HG02870 (cell line): Measurements from ENCODE around the gene SMIM20.
"Not testable (repeated sequence)": the region's sequence is repeated elsewhere in the genome, so short reads cannot be mapped to it uniquely, and the experiment has no call there.

ENCODE experiments used
- ATAC-seq: cut with Tn5 transposase; IDR thresholded peaks from one replicate; pipeline ENCODE4 v1.9.1; 2021; ENCODE audit warnings: mild to moderate bottlenecking, moderate library complexity; ENCODE audit not compliant: unreplicated experiment

Gene SMIM20

DNA sequence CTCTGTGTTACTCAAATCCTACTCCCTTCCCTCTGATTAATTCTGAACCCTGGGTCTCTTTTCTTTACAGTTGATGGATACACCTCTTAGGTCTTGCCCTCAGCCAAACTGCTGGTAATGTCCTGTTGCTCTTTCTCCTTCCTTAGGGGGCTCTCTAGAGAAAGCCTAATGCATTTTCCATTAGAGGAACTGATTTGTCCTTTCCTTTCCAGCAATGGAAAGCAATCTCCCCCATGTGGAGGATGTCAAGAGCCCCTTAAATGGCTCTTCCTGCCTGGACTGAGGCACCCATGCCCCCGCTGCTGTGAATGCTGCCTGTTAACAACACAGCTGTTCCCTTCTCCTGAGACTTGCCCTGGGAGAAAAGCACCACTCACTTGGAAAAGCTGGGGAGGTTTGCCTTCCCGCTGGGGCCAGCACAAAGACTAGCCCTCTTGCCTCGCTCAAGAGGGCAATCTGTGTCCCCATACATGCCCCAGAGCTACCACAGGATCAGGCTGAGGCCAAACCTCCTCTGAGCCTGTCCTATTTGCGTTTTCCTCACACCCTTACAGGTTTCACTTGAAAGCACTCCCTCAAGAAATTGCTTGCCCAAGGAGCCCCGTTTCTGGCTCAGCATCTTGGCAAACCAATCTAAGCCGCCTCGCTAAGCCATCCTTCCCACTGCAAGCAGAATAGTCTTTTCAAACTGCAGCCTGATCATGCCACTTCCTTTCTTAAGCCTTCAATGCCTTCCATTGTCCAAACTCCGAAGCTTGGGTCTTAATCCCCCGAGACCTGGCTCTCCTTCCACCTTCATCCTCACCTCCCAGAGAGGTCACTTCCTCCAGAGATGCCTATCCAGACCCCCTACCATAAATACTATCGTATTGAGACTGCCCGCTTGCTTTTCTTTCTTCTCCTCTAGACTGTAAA, 23.2 kb upstream of the SMIM20 start:
- no peak for ATAC-seq

DNA sequence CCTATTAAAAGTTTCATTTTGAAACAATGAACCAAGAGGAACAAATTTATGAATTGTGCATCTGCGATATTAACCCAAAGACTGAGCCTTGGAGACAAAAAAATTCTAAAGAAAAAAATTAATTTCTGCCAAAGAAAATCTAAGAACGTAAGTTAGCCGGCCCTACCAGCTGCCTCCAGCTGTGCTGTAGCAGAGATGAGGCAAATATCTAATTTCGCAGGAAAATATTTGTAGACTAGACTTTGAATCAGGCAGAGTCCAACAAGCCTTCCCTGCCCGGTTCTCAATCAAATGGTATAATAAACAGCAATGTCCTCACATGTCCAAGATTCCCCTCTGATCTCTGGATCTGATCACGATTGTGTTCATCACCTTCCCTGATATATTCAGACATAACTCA, 21.2 kb upstream of the SMIM20 start:
- no peak for ATAC-seq

DNA sequence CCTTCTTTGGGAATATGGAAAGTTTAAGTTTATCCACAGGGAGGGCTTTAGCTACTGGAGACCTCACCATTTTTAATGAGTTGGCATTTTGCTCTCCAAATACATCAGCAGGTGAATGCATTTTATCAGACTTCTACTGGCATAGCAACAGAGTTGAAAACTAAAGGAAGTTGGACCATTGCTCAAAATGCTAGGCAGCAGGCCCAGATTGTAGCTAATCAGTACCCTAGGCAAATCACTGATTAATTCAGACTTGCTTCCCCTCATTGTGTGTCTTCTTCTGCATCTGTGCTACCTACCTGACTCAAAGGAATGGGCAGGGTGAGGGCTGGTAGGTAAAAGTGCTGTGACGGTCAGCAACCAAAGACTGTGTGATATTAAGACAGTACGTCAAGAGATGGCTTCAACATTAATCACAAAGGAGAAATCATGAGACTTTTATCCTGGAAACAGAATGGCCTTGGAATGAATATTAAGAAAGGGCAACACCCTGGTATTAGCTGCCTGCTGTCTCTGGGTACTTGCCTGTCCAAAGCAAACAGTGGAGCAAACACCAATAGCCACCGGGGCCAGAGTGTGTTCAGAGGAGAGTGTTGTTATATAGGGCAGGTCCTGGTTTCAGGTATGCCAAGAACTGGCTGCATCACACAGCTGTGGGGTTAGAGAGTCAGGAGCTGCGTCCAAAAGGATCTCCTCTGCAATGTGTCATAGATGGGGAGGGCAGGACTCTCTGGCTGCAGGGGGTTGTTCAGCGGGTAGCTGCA, 17.1 kb upstream of the SMIM20 start:
- ATAC-seq, result no peak

DNA sequence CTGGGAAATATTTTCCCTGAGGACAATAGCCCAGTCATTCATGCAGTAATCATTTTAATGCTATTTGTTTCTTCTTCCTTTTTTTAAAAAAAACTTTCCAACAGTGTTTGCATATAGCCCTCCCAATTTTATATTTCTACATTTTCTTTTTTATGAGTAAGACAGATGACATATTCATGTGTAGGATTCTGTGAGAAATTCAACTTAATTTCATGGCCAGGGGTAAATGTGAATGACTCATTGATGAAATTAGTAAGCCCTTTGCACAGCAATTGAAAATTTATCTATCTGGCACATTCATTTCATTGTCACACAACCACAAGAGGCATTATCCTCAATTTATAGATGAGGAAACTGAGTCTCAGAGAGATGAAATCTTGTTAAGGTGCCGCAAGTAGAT, 13.7 kb upstream of the SMIM20 start:
- no peak for ATAC-seq

DNA sequence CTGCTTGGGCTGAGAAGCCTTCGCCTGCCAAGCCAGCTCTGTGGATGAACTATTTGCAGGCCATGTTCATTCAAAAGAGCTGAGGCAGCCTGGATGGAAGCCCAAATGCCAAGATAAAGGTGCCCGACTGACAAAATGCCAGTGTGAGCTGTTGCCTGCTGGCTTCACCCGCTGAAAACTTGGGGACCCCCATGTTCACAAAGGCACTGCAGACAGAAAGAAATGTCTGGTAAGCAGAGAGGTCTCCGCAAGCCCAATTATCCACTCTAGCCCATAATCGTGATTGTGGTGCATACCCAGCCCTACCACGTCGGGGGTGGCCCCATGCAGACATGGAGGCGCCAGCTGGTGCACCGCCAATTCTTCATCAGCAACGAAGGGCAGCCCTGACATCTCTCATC, 13.0 kb upstream of the SMIM20 start:
- no peak for ATAC-seq

DNA sequence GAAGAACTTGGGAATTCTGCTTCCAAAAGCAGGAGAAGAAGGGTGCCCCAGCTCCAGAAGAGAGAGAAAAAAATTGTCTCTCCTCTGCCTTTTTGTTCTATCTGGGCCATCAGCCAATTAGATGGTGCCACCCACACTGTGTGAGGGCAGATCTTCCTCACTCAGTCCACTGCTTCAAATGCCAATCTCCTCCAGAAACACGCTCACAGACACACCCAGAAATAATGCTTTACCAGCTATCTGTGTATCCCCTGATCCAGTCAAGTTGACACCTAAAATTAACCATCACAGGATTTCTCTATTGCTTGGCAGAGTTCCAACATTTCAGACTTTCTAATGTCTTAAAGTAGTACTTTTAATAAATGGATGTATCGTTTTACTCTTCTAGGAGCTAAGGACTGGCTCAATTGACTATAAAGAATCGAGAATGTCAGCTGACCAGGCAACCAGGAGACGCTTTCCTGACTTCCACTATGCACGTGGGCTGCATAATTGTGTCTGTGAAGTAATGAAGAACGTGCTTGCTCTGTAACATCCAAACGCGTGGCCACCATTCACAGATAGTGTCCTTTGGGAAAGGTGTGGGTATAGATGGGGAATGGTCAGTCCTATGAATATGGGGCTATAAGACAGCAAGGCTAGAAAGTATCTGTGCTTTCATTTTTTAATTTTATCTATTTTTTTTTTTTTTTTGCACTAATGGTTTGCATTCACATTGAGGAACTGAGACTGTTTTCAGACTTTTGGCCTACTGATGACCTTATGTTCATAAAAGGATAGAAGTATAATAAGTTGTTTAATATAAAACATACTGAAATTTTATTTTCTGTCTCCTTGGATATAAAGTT, 9.9 kb upstream of the SMIM20 start:
- no peak for ATAC-seq

DNA sequence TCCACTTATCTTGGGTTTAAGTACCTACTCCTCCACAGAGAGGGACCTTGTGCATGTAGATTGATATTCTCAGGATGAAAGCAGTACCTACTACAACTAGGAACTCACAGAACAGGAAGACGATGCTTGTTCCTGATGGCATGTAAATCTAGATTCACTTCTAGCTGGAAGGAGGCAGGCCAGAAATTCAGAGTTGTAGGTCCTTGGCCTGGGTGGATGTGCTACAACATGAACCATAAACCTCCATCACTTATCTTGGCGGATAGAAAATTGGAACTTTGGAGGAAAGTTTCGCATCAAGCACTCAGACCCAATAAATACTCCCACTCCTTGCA, 9.3 kb upstream of the SMIM20 start:
- ATAC-seq, result no peak

DNA sequence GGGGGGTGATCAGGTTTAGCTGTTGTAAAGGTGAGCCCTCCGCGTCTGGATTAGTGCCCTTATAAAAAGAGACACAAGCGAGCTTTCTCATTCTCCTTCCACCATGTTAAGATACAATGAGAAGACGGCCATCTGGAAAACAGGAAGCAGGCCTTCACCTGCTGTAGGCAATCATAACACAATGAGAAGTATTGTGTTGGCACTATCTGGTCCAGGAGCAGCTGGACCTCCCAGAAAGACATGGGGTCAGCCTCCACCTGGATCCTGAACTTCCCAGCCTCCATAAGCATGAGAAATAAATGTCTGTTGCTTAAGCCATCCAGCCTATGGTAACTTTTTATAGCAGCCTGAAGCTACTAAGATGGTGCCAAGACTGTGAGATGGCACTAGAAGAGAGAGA, 8.6 kb upstream of the SMIM20 start:
- no peak for ATAC-seq

DNA sequence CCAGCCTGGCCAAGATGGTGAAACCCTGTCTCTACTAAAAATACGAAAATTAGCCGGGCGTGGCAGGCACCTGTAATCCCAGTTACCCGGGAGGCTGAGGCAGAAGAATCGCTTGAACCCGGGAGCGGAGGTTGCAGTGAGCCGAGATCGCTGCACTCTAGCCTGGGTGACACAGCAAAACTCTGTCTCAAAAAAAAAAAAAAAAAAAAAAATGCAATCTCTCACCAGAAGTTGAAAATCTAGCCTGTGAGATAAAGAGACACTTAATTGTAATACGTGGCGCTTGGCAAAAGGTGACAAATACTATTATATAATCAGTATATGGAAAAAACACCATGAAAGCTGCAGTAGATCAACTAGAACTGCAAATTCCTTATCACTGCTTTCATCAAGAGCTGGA, 7.9 kb upstream of the SMIM20 start:
- ATAC-seq, result not testable (repeated sequence)

DNA sequence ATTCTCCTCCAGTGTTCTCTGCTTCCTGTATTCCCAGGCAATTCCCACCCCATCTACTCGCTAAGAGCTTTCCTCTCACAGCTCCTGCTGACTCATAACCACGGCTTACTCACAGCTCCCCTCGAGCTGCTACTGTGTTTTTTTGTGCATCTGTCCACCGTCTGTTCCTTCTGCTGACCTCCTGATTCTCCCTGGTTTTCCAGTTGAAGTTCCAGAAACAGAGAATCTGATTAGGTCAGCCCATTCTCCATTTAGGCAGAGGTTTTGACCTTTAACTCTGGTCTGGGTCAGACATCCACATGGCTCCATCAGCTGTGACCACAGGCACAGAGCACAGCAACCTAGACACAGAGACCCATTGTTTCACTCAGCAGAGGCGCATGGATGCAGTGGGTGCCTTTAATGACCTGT, 5.5 kb upstream of the SMIM20 start:
- no peak for ATAC-seq

DNA sequence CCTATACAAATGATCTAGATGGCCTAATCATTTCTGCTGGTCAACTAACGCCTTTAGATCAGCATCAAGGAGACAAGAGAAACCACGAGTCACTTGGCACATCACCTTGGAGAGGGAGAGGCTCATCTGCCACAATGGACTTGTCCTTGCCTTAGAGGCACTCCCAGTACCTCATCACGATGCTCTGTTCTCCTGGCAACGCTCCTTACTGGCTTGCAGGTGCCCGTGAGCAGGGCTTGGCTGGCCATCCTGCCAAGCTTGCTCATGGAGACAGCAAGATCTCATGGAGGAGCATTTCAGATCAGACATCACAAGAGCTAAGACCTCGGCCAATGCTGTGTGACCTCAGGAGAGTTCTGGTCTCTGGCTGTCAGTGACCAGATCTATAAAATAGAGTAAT, 2.7 kb upstream of the SMIM20 start:
- ATAC-seq, result no peak

DNA sequence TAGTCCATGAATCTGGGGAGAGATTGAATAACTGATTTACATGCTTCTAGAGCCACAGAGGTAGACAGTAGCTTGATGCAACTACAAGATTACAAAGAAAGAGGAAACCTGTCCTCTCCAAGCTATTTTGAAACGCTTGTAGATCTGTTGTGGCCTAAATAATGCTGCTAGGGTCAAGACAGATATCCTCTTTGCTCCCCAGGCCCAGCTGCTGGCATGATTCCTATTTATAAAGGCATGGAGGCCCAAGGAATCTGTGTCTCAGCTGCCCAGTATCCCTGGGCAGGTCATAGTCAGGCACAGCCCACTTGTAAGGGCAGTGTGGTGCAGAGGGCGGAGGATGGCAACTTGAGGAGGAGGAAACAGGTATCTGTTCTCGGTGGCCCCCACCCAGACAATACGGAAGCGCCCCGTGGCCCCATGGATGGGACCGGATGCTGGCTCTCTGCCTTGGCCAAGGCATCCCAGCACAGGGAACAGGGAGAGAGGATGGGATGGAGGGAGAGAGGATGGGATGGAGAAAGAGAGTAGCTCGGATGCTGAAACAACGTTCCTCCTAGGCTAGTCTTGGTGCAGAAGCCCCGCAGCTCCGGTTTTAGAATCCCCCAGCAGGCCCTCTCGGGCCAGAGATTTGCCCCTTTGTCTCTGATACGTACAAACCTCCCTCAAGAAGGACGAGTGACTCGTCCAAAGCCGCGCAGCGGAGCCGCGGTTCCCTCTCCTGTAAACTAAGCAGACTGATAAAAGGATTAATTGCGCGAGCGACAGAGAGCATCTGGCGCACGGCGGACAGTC, 767 bp upstream of the SMIM20 start:
- ATAC-seq, result peak; percentile 19

DNA sequence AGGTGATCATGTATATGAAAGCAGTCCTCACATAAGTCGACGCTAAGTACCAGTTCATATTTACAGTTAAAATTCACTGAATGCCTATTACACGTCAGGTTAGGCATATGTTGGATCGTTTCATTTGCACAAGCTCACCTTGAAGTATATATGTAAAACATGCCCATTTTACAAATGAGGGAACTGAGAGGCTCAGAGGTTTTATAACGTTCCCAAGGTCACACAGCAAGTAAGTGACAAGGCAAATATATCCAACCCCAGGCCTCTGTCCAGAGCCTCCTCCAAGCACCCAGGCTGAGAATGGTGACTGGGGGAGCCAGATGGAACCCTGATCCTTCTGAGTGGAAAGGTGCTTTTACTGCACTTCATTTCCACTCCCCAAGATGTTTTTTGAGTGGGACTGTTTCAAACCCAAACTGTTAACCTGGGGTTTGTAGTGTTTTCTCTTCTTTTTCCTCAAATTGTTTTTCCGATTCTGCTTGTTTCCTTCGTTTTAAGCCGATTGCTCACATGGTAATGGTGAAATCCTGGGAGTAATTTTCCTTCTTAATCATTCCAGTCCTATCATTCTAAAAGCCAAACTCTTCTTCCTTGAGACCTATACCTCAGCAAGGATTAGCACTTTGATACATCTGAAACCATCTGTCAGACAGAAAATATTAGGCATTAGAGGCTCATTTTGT, 791 bp downstream of the SMIM20 start:
- peak; percentile 2 for ATAC-seq

DNA sequence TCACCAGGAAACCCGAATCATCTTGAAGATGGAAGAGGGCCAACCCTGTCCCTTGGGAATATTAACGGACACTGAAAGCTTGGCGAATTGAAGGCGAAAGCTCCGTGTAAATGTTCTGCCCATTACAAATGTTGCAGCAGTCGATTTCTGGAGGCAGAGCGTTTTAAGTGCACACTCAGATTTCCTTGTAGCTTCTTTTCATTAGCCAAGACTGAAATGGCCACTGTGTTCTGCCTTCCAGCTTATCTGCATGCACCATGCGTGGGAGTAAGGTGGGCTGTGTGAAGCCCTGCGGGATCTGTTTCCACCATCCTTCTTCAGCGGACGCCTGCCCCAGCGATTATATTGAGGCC, 1.3 kb downstream of the SMIM20 start:
- no peak for ATAC-seq

DNA sequence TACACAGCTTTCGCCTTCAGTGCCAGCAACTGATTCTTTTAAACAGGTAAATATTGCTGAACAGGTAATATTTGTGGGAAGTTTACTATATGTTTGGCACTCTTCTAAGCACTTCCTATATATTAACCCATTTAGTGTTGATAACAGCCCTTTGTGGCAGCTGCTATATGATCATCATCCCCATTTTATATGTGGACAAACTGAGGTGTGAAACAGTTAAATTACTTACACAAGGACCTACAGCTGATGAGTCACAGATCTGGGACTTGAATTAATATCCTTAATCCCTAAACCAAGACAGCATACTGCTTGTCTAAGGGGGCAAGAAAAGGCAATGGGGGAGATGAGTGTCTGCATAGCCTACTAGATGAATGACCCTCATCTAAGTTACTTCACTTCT, 2.9 kb downstream of the SMIM20 start:
- ATAC-seq, result no peak

DNA sequence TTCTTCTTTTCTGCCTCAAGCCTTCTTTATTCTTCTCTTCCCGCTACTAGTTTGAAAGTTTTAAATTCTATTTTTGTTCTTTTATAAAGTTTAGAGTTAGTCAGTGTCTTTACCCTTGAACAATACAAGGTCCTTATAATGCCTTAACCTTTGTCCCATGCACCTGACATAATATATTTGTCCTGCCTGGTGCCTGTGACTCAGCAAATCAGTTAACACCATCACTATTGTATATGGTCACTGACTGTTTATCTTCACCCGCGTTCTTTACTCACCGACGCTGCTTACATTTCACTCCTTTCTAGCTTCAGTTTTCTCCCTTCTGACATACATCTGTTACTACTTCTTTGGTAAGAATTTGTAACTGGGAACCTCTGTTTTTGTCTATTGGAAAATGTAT, 5.7 kb downstream of the SMIM20 start:
- ATAC-seq, result no peak

DNA sequence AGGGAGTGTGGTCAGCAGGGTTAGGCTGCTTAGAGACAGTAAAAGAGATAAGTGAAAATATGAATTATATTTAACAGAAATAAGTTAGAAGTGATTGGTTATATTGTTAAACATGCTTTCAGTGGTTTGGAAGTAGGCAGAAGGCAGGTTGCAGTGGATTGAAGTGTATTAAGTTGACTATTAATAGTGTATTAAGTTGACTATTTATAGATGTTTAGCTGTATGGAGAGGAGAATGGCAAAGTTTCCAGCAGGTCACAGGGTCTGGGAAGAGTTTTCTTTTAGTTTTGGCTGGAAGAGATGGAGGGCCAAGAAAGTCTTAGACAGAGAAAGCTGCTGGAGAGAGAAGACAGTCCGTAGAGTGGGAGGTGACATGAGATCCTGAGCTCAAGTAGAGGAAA, 7.9 kb downstream of the SMIM20 start:
- no peak for ATAC-seq

DNA sequence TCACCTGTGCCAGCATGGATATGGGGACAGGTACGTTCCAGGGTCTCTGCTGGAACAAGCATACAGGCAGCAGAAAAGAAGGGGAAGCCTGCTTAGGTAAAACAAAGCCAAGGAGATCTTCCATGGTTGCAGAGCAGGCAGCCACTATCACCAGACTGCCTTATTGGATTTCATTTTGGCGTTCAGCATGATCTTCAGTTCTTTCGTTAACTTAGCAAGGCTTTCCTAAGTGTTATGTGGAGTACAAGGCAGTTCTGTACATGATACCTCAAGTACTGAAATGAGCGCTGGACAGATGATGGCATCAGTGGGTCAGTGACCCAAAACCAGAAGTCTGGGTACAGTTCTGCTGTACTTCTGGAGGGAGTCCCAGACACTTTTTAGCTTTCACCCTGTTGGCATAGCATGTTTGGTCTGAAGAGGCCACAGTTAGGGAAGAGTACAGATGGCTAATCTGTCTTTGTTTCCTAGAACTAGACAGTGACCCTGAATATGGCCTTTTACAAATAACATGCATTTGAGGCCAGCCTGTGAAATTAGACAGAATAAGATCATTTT, 8.9 kb downstream of the SMIM20 start:
- no peak for ATAC-seq

DNA sequence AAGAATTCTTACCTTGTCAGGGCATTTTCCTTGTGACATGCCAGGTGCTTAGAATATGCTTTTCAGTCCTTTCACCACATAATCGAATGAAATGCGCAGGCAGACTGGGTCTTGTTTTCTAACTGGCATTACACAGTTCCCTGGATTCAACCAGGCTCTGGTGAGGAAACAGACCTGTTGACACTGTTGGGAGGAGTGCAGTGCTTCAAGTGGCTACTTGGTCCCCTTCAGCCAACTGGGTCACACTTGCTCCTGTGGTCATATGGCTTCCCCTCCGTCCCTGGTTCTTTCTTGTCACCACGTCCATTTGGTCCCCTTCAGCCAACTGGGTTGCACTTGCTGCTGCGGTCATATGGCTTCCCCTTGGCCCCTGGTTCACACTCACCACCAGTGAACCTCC, 9.7 kb downstream of the SMIM20 start:
- no peak for ATAC-seq
